Stimulated activated CD4-positive, alpha-beta T cell treated with anti-CD3 and anti-CD28 coated beads, TNF-alpha, amount 100 ng/mL, for 48 hours (primary cell): Measurements from ENCODE around the gene FZD2.
"Not testable (repeated sequence)": the region's sequence is repeated elsewhere in the genome, so short reads cannot be mapped to it uniquely, and the experiment has no call there.

Experiments used
- DNase-seq, 3 donors: peaks; one replicate each; pipeline ENCODE4 v3.0.0-alpha.2; 2020; ENCODE audit warnings: low read depth in 3 of 3

The FZD2 gene

GRCh38 chr17:44556832-44557606, at the start of gene FZD2:
Gene FZD2 (plus strand): TSS chr17:44557484. CDS start chr17:44557689, 205 bp downstream.
- DNase-seq: peak in 2 of 3 donors; percentile 10 to 23

GRCh38 chr17:44511241-44512134, 45.8 kb upstream of the FZD2 start:
- not testable (repeated sequence) for DNase-seq

- no peak for DNase-seq
These were observed 39.3 kb upstream of the FZD2 start for GRCh38 chr17:44518032-44518431.

GRCh38 chr17:44522883-44523671, 34.2 kb upstream of the FZD2 start:
- peak; percentile 41 to 77 (median 45) for DNase-seq

GRCh38 chr17:44523672-44523972, 33.7 kb upstream of the FZD2 start:
- no peak for DNase-seq

GRCh38 chr17:44527102-44527501, 30.2 kb upstream of the FZD2 start:
- DNase-seq: no peak

- DNase-seq: no peak
These were observed 29.3 kb upstream of the FZD2 start for GRCh38 chr17:44527954-44528353.

- DNase-seq: no peak
These were observed 27.4 kb upstream of the FZD2 start for GRCh38 chr17:44529864-44530263.

- no peak for DNase-seq
These were observed 26.3 kb upstream of the FZD2 start for GRCh38 chr17:44530896-44531418.

GRCh38 chr17:44533533-44534246, 23.6 kb upstream of the FZD2 start:
- peak; percentile 71 to 89 (median 89) for DNase-seq

- DNase-seq: no peak
These were observed 21.0 kb upstream of the FZD2 start for GRCh38 chr17:44536090-44536953.

GRCh38 chr17:44537922-44538321, 19.4 kb upstream of the FZD2 start:
- not testable (repeated sequence) for DNase-seq

- DNase-seq: no peak
These were observed 17.6 kb upstream of the FZD2 start for GRCh38 chr17:44539673-44540072.

- no peak for DNase-seq
These were observed 16.8 kb upstream of the FZD2 start for GRCh38 chr17:44540246-44541084.

- DNase-seq: no peak
These were observed 15.3 kb upstream of the FZD2 start for GRCh38 chr17:44541884-44542581.

- DNase-seq: no peak
These were observed 13.9 kb upstream of the FZD2 start for GRCh38 chr17:44543213-44543904.

- no peak for DNase-seq
These were observed 13.3 kb upstream of the FZD2 start for GRCh38 chr17:44543905-44544523.
